ENCODE data around the gene NRBF2.

GRCh38 chr10:63168821-63169462 lies 35.8 kb downstream of the NRBF2 start:
- TF ChIP-seq CTCF (conservative IDR thresholded peaks at IDR 0.05; ENCODE audit: low read depth in 2 of 2) (no peak), EZH2 (IDR thresholded peaks at IDR 0.05; ENCODE audit: low read depth, unreplicated experiment) (no peak), POLR2AphosphoS5 (IDR thresholded peaks at IDR 0.05; ENCODE audit: low read depth) (no peak), REST (IDR thresholded peaks at IDR 0.05; ENCODE audit: unreplicated experiment) (no peak), EZH2phosphoT487 (IDR thresholded peaks at IDR 0.05; ENCODE audit: unreplicated experiment) (no peak), ZNF331 (CRISPR knock-in tag; IDR thresholded peaks at IDR 0.05; ENCODE audit: low read depth) (no peak), JUNB (IDR thresholded peaks at IDR 0.05; ENCODE audit: unreplicated experiment) (no peak), ETS1 (IDR thresholded peaks at IDR 0.05) (no peak), NANOG (IDR thresholded peaks at IDR 0.05; ENCODE audit: borderline replicate concordance) (no peak), ZNF114 (CRISPR knock-in tag; IDR thresholded peaks at IDR 0.05) (no peak)
